Measurements from ENCODE around the gene GPR132.

DNA sequence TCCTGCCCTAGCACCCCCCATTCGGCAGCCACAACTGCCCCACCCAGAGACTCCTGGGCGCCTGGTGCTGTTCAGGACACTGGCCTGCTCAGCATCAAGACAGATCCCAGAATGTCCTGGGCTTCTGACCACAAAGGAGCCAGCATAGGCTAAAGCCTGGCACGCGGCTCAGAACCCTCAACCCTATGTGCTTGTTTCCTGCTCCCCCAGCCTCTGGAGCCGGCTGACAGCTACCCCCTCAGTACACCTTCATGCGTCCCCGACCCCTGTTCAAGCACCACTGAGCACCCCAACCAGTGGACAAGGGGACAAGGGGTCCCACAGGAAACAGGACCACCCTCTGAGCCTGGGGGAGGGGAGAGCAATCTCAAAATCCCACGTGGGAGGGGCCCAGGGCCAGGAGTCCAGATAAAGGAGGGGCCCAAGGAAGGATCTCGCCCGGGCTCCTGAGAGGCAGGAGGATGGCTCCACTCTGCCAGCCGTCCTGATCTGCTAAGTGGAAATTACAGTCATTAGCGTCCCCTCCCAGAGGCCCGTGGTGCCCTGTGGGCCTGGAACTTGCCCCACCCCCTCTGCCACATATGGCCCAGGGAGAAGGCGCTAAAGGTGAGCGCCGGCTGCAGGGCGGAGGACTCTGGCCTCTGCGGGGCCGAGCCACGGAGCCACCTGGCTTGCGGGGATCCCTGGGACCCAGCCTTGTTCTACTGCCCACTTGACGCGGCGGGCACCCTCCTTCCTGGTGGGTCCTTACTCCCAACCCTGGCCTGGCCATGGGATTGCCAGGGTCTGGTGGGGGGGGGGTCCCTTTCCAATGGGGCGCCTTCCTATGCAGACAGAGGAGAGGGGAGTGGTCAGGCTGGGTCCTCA, 27.2 kb upstream of the GPR132 start:
- TF ChIP-seq, protein P1, sequence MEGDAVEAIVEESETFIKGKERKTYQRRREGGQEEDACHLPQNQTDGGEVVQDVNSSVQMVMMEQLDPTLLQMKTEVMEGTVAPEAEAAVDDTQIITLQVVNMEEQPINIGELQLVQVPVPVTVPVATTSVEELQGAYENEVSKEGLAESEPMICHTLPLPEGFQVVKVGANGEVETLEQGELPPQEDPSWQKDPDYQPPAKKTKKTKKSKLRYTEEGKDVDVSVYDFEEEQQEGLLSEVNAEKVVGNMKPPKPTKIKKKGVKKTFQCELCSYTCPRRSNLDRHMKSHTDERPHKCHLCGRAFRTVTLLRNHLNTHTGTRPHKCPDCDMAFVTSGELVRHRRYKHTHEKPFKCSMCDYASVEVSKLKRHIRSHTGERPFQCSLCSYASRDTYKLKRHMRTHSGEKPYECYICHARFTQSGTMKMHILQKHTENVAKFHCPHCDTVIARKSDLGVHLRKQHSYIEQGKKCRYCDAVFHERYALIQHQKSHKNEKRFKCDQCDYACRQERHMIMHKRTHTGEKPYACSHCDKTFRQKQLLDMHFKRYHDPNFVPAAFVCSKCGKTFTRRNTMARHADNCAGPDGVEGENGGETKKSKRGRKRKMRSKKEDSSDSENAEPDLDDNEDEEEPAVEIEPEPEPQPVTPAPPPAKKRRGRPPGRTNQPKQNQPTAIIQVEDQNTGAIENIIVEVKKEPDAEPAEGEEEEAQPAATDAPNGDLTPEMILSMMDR (IDR thresholded peaks at IDR 0.05; ENCODE audit: low read length) = no peak
- TF ChIP-seq EZH2 (IDR thresholded peaks at IDR 0.05; ENCODE audit: borderline replicate concordance, low read length) = no peak

Data from OCI-LY1 (cell line).